ENCODE data around the gene UBE2QL1. TPM values are rescaled to one million over a fixed set of nuclear protein-coding genes. Genes with fewer than 3 reads are reported as not detected.

UBE2QL1 gene
- total and polyA plus RNA-seq, 2 of the 8 experiments (the other 6 are each of a cell fraction or from before 2014, with no cell fraction given), result 0.43 to 0.65 TPM

Other genes with a start within 250 kb of the UBE2QL1 start
- 20.1 and 22.0 TPM in 2 replicates for gene MED10, start 70.3 kb upstream of the UBE2QL1 start, total RNA-seq (2021; fragmentation: NEBNext Ultra II Directional; extraction: Animal tissue kit (Norgen Biotek cat#: 25700))
- gene MED10, start 70.3 kb upstream of the UBE2QL1 start, polyA plus RNA-seq (2011; rRNA removed), result 23.2 and 28.3 TPM in 2 replicates
- gene NSUN2, start 184.2 kb downstream of the UBE2QL1 start, total RNA-seq (2021; fragmentation: NEBNext Ultra II Directional; extraction: Animal tissue kit (Norgen Biotek cat#: 25700)), result 94.7 and 96.5 TPM in 2 replicates
- gene NSUN2, start 184.2 kb downstream of the UBE2QL1 start, polyA plus RNA-seq (2011; rRNA removed), result 43.2 and 47.3 TPM in 2 replicates
- gene SRD5A1, start 184.6 kb downstream of the UBE2QL1 start, total RNA-seq (2021; fragmentation: NEBNext Ultra II Directional; extraction: Animal tissue kit (Norgen Biotek cat#: 25700)), result 36.7 and 42.4 TPM in 2 replicates
- gene SRD5A1, start 184.6 kb downstream of the UBE2QL1 start, polyA plus RNA-seq (2011; rRNA removed), result 34.7 and 63.2 TPM in 2 replicates

Data from H1 (cell line).